ENCODE data around the gene POU4F1.

POU4F1 gene

DNA sequence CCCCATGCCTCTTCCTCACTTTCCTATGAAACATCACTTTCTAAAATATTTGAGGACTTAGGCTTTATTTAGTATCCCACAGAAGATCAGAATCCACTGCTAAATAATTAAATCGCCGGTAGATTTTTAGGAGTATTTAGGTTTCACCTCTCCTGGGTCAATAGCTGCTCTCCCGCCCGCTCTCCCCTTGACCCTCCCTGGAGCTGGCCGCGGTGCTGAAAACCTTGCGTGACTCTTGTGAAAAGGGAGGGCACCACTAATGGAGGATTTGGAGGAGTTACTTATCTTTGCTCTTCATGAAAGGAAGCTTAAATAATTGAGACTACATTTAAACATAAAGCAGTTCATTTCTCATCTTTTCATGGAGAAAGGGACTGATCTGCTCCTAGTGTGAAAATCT is 14.1 kb downstream of the POU4F1 start:
- DNase-seq: no peak

DNA sequence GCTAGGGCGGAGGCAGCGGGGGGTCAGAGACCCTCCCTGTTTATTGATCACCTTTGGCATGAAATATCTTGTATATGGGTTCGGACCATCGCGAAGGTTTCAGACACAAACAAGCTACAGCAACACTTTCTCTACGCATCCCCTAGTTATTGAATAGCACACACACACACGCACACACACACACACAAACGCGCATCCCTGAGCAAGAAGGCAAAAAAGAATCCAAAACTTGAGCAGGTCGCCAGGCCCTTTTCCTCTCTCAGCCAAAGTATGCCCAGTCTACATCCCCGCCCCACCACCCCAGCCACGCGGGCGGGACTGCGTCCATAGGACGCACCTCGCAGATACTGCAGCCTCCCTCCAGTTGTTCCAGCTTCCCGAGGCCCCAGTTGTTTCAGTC is 16.0 kb downstream of the POU4F1 start:
- no peak for DNase-seq

DNA sequence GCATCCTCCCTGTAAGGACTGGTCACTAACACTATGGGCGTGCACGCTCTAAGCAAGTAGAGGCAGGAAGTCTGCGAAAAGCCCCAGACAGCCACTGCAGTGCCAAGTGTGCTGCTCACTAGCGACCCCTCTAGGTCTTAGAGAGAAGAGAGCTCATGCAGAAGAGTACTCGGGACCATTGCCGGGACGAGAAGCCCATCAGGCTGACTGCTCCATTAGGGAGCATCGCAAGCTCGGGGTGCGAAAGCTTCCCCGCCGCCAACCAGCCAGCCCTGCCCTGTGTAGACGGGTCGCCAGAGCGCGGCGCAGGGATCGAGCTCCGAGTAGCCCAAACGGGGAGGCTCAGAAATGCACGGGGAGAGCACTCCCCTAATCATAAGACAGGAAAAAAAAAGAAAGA is 16.6 kb downstream of the POU4F1 start:
- no peak for DNase-seq

DNA sequence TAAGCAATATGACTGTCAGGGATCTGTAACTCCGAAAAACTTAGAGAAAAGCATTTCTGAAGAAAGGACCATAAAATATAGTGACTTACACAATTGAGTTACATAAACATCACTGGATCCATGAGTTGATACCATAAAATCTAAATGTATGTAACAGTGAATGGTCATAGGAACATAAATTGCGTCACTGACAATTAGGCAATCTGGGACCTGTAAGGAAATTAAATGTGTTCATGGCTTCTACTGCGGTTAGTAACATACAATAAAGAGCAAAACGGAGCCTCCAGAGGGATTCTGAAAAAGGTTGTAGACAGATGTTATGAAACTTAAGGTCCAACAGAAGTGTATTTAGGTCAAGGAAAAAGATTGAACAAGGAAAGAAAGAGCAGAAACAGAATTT is 27.1 kb downstream of the POU4F1 start:
- DNase-seq: no peak

DNA sequence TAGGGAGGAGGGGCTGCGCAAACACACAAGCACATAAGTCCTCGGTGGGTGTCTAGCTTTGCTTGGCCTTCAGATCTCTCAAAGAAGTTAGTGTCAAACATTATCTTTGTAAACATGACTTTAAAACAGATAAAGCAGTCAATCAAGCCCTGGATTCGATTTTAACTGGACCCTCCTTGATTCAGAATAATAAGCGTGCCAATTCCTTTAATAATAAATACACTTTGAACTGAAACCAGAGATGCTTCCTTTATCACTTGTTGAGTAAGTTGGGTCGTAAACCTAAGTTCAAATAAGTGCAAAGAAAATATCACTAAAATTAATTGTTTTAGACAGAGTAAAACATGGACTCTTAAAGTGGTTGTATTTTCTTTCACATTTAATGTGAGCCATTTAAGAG is 30.9 kb downstream of the POU4F1 start:
- DNase-seq: no peak

DNA sequence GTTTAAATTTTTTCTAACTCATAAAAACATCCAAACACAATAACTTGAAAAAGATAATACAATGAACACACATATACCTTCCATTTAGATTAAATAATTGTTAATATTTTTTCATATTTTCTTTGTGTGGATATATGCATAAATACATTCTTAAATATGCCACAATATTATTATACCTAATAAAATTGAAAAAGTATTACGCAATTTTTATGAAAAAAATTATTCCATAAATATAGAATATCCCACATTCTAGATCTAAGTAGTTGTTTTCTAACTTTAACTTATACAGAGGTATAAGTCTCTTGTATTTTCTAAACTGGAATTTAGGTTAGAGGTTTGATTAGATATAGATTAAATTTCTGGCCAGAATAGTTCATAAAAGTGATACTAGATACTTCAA is 34.3 kb downstream of the POU4F1 start:
- no peak for DNase-seq

DNA sequence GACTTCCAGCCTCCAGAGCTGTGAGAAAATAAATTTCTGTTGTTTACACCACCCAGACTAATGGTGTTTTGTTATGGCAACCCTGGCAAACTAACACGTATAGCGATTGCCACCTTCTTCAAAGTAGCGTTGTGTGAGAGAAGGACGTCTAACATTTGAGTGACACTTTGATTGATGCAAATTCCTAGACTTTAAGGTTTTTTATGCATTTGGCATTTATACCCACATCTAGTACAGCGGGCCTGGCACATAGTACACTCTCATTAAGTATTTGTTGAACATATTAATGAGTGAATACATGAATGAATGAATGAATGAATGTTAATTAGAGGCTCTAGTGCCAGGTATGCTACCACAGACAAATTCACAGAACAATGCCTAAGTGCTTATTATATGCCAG is 36.7 kb downstream of the POU4F1 start:
- DNase-seq: no peak

DNA sequence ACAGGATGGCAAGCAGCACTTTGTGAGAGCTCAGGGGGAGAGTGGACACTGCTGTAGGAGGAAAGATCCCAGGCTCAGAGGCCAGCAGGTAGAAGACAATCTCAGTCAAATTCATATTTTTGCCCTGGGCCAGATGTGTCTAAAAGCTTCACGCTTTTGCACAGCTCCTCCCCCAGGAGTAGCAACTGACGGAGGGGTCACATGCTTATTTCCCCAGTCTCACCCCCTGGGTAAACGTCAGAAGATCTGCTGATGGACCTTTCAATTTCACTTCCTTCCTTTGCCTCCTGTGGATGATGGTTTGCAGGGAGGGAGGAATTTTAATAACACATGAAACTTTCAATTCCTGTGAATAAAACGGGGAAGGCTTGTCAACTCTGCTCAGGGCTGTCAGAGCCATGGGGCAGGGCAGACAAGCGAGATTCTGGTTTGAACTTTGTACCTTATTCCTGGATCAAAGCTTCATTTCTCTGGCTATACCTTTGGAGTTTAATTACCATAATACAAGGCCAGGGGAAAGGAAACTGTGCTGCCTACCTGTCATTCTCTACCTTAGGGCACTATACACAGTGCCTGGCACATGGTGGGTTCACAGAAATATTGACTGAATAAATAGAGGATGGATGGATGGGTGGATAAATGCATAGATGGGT is 41.0 kb downstream of the POU4F1 start:
- DNase-seq: no peak

Measured in activated CD4-positive, CD25-positive, alpha-beta regulatory T cell (primary cell).